Gastroesophageal sphincter (tissue), 4 donors: Measurements from ENCODE around the gene OASL. TPM values are rescaled to one million over a fixed set of nuclear protein-coding genes. Genes with fewer than 3 reads are reported as not detected.

Experiments used
- ATAC-seq: fragments of 150-250 bp; one replicate; pipeline ENCODE4 v1.9.1; 2016; ENCODE audit warnings: mild to moderate bottlenecking, moderate library complexity
- H3K27ac ChIP-seq, 4 donors: fragments of 200-600 bp; sonication (generic) in 3 of 4; 1 replicate in 3 of 4; 2 replicates in 1 of 4; pipeline ENCODE4 v1.5.1; 2016 to 2019
- H3K27me3 ChIP-seq: fragments of 200-600 bp; sonication (generic); one replicate; pipeline ENCODE4 v1.5.1; 2019
- H3K36me3 ChIP-seq, 2 donors: fragments of 200-600 bp; sonication (generic); one replicate each; pipeline ENCODE4 v1.5.1; 2019; ENCODE audit warnings: control low read depth in 1 of 2
- H3K4me1 ChIP-seq, 3 donors: fragments of 200-600 bp; sonication (generic); 1 replicate in 2 of 3; 2 replicates in 1 of 3; pipeline ENCODE4 v1.5.1; 2016 to 2019; ENCODE audit warnings: control low read depth in 2 of 3
- H3K4me3 ChIP-seq, 2 donors: fragments of 200-600 bp; sonication (generic); one replicate each; pipeline ENCODE4 v1.5.1; 2019; ENCODE audit warnings: mild to moderate bottlenecking in 1 of 2, moderate library complexity in 1 of 2
- H3K9me3 ChIP-seq, 3 donors: fragments of 200-600 bp; sonication (generic); one replicate each; pipeline ENCODE4 v1.5.1; 2017 to 2019; ENCODE audit warnings: control low read depth in 2 of 3
- EP300 ChIP-seq: sonication (generic); formaldehyde crosslinking; IDR thresholded peaks from one replicate; pipeline ENCODE4 v1.6.1; 2017; ENCODE audit warnings: antibody characterized with exemption, mild to moderate bottlenecking
- POLR2A ChIP-seq, 2 donors: fragments of 450-650 bp; IDR thresholded peaks; one replicate each; pipeline ENCODE4 v1.6.1; 2017; ENCODE audit warnings: antibody characterized with exemption in 2 of 2, mild to moderate bottlenecking in 2 of 2, moderate library complexity in 1 of 2
- POLR2AphosphoS5 ChIP-seq: sonication (generic); formaldehyde crosslinking; IDR thresholded peaks from one replicate; pipeline ENCODE4 v1.6.1; 2017; ENCODE audit warnings: antibody characterized with exemption
- WGBS, 2 donors: methylation state at CpG; one replicate each; pipeline ENCODE4 v1.1.5; 2018; ENCODE audit warnings: low coverage in 1 of 2; 5-methylcytosine and 5-hydroxymethylcytosine counted together
- total RNA-seq, 4 donors: library from RNA; depleted of rRNA; stranded (reverse); fragments of >200 nt; gene quantifications; one replicate each; pipeline ENCODE4 v1.1.0, GENCODE V29; 2016
- TF ChIP-seq, protein P1 (sequence below), 4 experiments: fragments of 200-600 bp in 2 of 4; fragments of 450-650 bp in 2 of 4; sonication (generic) in 1 of 4; IDR thresholded peaks; one replicate each; pipeline ENCODE4 v1.5.1; 2017 to 2019; ENCODE audit warnings: antibody characterized with exemption in 4 of 4, mild to moderate bottlenecking in 2 of 4, moderate library complexity in 2 of 4

Gene OASL
- total RNA-seq, 4 donors from 2014 or later, result 0.31 to 3.0 (median 0.38) TPM

DNA sequence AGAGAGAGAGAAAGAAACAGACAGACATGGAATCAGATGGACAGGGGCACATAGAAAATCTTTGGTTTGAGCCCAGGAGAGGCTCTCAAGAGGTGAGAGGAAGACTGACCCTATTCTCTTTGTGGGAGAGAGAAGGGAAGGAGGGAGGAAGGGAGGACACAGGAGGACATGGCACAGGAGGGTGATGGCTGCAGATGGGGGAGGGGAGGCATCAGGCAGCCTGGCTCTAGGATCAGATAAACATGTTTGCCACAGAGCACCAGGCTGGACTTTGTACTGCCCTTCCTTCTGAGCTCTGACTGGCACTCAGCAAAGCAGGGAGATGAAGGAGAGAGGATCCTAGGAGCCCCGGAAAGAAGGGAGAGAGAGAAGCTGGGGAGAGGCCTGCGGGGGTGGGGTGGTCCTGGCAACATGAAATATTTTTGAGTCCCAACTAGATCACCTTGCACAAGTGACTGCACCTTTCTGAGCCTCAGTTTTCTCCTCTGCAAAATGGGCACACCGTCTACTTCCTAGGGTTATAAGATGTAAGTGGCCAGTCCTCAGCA is 54.6 kb downstream of the OASL start:
- WGBS, 2 donors, result 57% methylated on average over 3 of the region's 3 CpGs; no CpG with 5 or more reads in 1 of the 2 donors
- Histone ChIP-seq H3K9me3 (no peaks in the 10 kb centered on the region), H3K27ac (no peak overlapping the region), H3K4me3 (no peak overlapping the region), H3K36me3 (no peaks in the 10 kb centered on the region), H3K4me1 (no peaks in the 10 kb centered on the region), H3K27me3 (no peaks in the 10 kb centered on the region)
- ATAC-seq, result no peak
- TF ChIP-seq POLR2AphosphoS5 (no peak), EP300 (no peak), POLR2A (IDR thresholded peaks at IDR 0.05) (no peak)
- TF ChIP-seq, protein P1, sequence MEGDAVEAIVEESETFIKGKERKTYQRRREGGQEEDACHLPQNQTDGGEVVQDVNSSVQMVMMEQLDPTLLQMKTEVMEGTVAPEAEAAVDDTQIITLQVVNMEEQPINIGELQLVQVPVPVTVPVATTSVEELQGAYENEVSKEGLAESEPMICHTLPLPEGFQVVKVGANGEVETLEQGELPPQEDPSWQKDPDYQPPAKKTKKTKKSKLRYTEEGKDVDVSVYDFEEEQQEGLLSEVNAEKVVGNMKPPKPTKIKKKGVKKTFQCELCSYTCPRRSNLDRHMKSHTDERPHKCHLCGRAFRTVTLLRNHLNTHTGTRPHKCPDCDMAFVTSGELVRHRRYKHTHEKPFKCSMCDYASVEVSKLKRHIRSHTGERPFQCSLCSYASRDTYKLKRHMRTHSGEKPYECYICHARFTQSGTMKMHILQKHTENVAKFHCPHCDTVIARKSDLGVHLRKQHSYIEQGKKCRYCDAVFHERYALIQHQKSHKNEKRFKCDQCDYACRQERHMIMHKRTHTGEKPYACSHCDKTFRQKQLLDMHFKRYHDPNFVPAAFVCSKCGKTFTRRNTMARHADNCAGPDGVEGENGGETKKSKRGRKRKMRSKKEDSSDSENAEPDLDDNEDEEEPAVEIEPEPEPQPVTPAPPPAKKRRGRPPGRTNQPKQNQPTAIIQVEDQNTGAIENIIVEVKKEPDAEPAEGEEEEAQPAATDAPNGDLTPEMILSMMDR (IDR thresholded peaks at IDR 0.05), result no peak

DNA sequence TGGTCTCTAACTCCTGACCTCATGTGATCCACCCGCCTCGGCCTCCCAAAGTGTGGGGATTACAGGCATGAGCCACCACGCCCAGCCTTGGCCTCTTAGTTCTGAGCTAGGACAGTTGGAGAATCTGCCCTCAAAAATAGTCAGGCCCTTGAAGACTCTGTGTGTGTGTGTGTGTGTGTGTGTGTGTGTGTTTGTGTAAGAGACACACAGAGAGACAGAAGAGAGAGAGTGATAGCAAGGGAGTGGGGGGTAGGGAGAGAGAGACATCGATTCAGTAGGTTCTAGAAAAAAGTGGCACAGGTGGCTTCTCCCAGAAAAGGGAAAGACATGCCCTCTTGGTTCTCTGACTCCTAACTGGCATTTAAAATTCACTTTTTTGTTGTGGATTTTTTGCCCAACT is 55.3 kb downstream of the OASL start:
- WGBS, 2 donors, result 20% methylated on average over 1 of the region's 4 CpGs; no CpG with 5 or more reads in 1 of the 2 donors
- H3K4me1 ChIP-seq, result peaks cover 0 to 4% (median 0%) of the 10 kb centered on the region in 3 donors
- no peak overlapping the region for H3K27ac ChIP-seq
- ATAC-seq, result no peak
- no peaks in the 10 kb centered on the region for H3K9me3 ChIP-seq
- no peaks in the 10 kb centered on the region for H3K36me3 ChIP-seq
- H3K4me3 ChIP-seq, result no peak overlapping the region
- H3K27me3 ChIP-seq, result no peaks in the 10 kb centered on the region
- TF ChIP-seq POLR2AphosphoS5, result no peak
- TF ChIP-seq POLR2A (IDR thresholded peaks at IDR 0.05), result no peak
- TF ChIP-seq, protein P1 (IDR thresholded peaks at IDR 0.05), result no peak
- TF ChIP-seq EP300, result no peak

DNA sequence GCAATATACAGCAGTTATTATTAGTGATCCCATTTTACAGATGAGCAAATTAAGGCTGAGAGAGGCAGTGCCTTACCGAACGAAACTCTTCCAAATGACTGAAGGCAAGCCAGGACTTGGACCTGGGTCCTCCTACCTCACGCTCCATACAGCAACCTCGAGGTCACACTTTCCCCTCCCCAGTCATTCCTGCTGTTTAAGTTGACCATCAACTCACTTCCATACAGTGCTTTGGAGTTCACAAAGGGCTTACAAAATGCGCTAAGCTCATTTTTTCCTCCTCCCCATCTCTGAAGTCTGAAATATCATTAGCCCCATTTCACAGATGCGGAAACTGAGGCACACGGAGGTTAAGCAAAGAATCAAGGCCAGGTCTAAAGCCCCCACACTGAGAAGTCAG is 56.4 kb downstream of the OASL start:
- no peak for ATAC-seq
- no peak overlapping the region for H3K4me3 ChIP-seq
- H3K36me3 ChIP-seq, result no peaks in the 10 kb centered on the region
- no peaks in the 10 kb centered on the region for H3K27me3 ChIP-seq
- peaks cover 0 to 15% (median 0%) of the 10 kb centered on the region in 3 donors for H3K4me1 ChIP-seq
- 74 to 91% methylated on average over 5 to 7 of the region's 7 CpGs for WGBS, 2 donors
- no peaks in the 10 kb centered on the region for H3K9me3 ChIP-seq
- TF ChIP-seq POLR2A (IDR thresholded peaks at IDR 0.05), result no peak
- no peak for TF ChIP-seq POLR2AphosphoS5
- TF ChIP-seq EP300, result no peak
- TF ChIP-seq, protein P1 (IDR thresholded peaks at IDR 0.05), result no peak
- H3K27ac ChIP-seq, result no peak overlapping the region

DNA sequence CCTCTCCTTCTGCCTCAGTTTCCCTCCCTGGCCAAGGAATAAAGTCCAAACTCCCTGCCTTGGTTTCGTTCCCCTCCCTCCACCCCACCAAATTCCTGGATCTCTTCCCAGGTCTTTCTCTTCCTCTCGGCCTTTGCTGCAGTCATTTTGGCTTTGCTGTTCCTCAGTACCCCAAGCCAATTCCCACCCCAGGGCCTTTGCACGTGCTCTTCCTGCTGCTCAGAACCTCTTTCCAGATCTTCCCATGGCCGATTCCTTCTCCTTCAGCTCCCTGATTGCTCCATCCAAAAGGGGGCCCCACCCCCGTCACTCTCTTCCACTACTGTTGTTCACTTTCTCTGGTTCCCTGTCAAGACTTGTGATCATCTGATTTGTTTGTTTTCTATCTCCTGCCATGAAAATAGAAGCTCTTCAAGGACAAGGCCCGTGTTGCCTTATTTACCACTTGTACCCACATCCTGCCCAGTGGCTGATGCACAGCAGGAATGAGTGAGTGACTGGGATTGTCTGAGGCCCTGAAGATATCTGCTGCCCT is 57.6 kb downstream of the OASL start:
- Histone ChIP-seq H3K27me3 (no peaks in the 10 kb centered on the region), H3K4me3 (no peak overlapping the region), H3K4me1 (peaks cover 0 to 15% (median 0%) of the 10 kb centered on the region in 3 donors), H3K9me3 (no peaks in the 10 kb centered on the region), H3K36me3 (no peaks in the 10 kb centered on the region), H3K27ac (no peak overlapping the region)
- no peak for ATAC-seq
- no peak for TF ChIP-seq POLR2A (IDR thresholded peaks at IDR 0.05)
- no peak for TF ChIP-seq POLR2AphosphoS5
- TF ChIP-seq, protein P1 (IDR thresholded peaks at IDR 0.05), result no peak
- TF ChIP-seq EP300, result no peak
- 65 to 76% methylated on average over 4 to 6 of the region's 6 CpGs for WGBS, 2 donors

DNA sequence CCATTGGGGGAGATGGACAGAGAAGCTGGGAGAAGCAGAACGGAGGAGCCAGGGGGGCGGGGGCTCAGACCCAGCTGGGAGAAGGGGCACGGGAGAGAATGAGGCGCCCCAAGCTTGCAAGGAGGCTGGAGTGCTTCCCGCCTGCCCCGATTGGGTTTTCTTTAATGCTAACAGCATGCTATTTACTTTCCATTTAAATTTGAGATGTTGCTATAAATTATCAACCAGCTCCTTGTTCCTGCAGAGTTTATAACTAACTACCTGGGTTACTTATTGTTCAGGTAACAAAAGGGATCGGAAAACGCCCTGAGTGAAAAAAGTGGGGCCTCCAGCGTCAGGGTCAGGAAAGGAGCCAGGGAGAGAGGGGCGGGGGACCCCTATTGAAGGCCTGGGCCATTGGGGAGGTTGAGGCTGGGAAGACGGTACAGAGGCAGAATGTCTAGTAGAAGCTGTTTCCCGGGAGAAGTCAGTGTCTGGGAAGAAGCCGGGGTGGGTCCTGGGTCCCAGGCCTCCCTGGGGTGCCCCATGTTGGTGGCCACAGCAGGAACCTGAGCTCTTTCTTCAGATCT is 58.2 kb downstream of the OASL start:
- no peak for ATAC-seq

More for the DNA sequence above, 58.2 kb downstream of the OASL start:
- TF ChIP-seq POLR2AphosphoS5, result no peak
- TF ChIP-seq, protein P1 (IDR thresholded peaks at IDR 0.05), result no peak
- TF ChIP-seq EP300, result no peak
- TF ChIP-seq POLR2A (IDR thresholded peaks at IDR 0.05), result no peak
- peaks cover 0 to 15% (median 0%) of the 10 kb centered on the region in 3 donors for H3K4me1 ChIP-seq
- H3K27ac ChIP-seq, result no peak overlapping the region
- H3K36me3 ChIP-seq, result no peaks in the 10 kb centered on the region
- 79 to 87% methylated on average over 5 to 11 of the region's 13 CpGs for WGBS, 2 donors
- no peaks in the 10 kb centered on the region for H3K9me3 ChIP-seq
- H3K27me3 ChIP-seq, result no peaks in the 10 kb centered on the region
- H3K4me3 ChIP-seq, result no peak overlapping the region
